BE2C (cell line): ENCODE results near the gene ADRA1B. TPM values are rescaled to one million over a fixed set of nuclear protein-coding genes. Genes with fewer than 3 reads are reported as not detected.

ENCODE experiments used
- DNase-seq: peaks from one replicate; pipeline ENCODE4 v3.0.0-alpha.2; 2020
- H3K27me3 ChIP-seq: fragments of 250-450 bp; sonication (Bioruptor Pico); 2 replicates; pipeline ENCODE4 v1.5.1; 2020; ENCODE audit warnings: mild to moderate bottlenecking
- H3K36me3 ChIP-seq: fragments of 250-450 bp; sonication (Bioruptor Pico); 2 replicates; pipeline ENCODE4 v1.5.1; 2020; ENCODE audit warnings: mild to moderate bottlenecking
- H3K4me1 ChIP-seq: fragments of 250-450 bp; sonication (Bioruptor Pico); 2 replicates; pipeline ENCODE4 v1.5.1; 2020
- H3K4me3 ChIP-seq: 2 replicates; pipeline ENCODE4 v1.5.1; 2011; ENCODE audit warnings: low read depth, low read length
- H3K9me3 ChIP-seq: fragments of 250-450 bp; sonication (Bioruptor Pico); 2 replicates; pipeline ENCODE4 v1.5.1; 2020
- CTCF ChIP-seq: IDR thresholded peaks from 2 replicates; pipeline ENCODE4 v1.5.1; 2012; ENCODE audit warnings: mild to moderate bottlenecking, low read depth, low read length
- polyA plus RNA-seq: library from polyadenylated mRNA; unstranded; fragments of >200 nt; gene quantifications from one replicate; pipeline ENCODE4 v1.2.1, GENCODE V29; 2012; ENCODE audit warnings: low read depth, missing spikeins; ENCODE audit not compliant: insufficient read length, insufficient read depth

Gene ADRA1B
- 1.2 TPM for polyA plus RNA-seq

- peak; percentile 36 for TF ChIP-seq CTCF
- Histone ChIP-seq H3K4me3 (peak within 1 kb of the TSS; percentile 31), H3K4me1 (no peaks in the 10 kb centered on the region), H3K27me3 (peaks cover 80% of the 10 kb centered on the region), H3K9me3 (no peaks in the 10 kb centered on the region), H3K36me3 (no peaks in the 10 kb centered on the region)
- peak; percentile 75 for DNase-seq
Observed at GRCh38 chr5:159915904-159916840, at the start of gene ADRA1B. Gene ADRA1B (plus strand): TSS chr5:159916482. CDS start chr5:159916906, 424 bp downstream.

- Histone ChIP-seq H3K4me1 (peaks cover 1% of the 10 kb centered on the region; the same call in 1 of the 2 replicates), H3K4me3 (no peak overlapping the region), H3K27me3 (peaks cover 18% of the 10 kb centered on the region), H3K36me3 (no peaks in the 10 kb centered on the region), H3K9me3 (no peaks in the 10 kb centered on the region)
- no peak for DNase-seq
- no peak for TF ChIP-seq CTCF
Observed at GRCh38 chr5:159873680-159874079, 42.6 kb upstream of the ADRA1B start.

GRCh38 chr5:159874263-159874662, 42.0 kb upstream of the ADRA1B start:
- H3K36me3 ChIP-seq: no peaks in the 10 kb centered on the region
- H3K4me3 ChIP-seq: no peak overlapping the region
- TF ChIP-seq CTCF: no peak
- H3K9me3 ChIP-seq: no peaks in the 10 kb centered on the region
- no peak for DNase-seq
- peaks cover 4% of the 10 kb centered on the region; the same call in 1 of the 2 replicates for H3K4me1 ChIP-seq
- H3K27me3 ChIP-seq: peaks cover 12% of the 10 kb centered on the region

- TF ChIP-seq CTCF: no peak
- no peaks in the 10 kb centered on the region for H3K9me3 ChIP-seq
- no peaks in the 10 kb centered on the region; the same call in 1 of the 2 replicates for H3K27me3 ChIP-seq
- no peaks in the 10 kb centered on the region for H3K36me3 ChIP-seq
- DNase-seq: no peak
- H3K4me3 ChIP-seq: no peak overlapping the region
- H3K4me1 ChIP-seq: peaks cover 6% of the 10 kb centered on the region
Observed at GRCh38 chr5:159877016-159877415, 39.3 kb upstream of the ADRA1B start.

- Histone ChIP-seq H3K4me3 (no peak overlapping the region), H3K4me1 (peaks cover 6% of the 10 kb centered on the region), H3K27me3 (peaks cover under 1% of the 10 kb centered on the region; the same call in 1 of the 2 replicates), H3K36me3 (no peaks in the 10 kb centered on the region), H3K9me3 (no peaks in the 10 kb centered on the region)
- TF ChIP-seq CTCF: no peak
- no peak for DNase-seq
Observed at GRCh38 chr5:159877894-159878448, 38.3 kb upstream of the ADRA1B start.

- no peak for TF ChIP-seq CTCF
- Histone ChIP-seq H3K9me3 (no peaks in the 10 kb centered on the region), H3K4me1 (peaks cover 6% of the 10 kb centered on the region), H3K36me3 (no peaks in the 10 kb centered on the region), H3K4me3 (peak overlapping the region; percentile 8), H3K27me3 (peaks cover 4% of the 10 kb centered on the region; the same call in 1 of the 2 replicates)
- peak; percentile 84 for DNase-seq
Observed at GRCh38 chr5:159878988-159879471, 37.3 kb upstream of the ADRA1B start.
